Heart right ventricle (tissue), 16 donors: ENCODE results near the gene GALM. TPM values are rescaled to one million over a fixed set of nuclear protein-coding genes. Genes with fewer than 3 reads are reported as not detected.

Experiments
- ATAC-seq, 8 donors: fragments of 200-7000 bp; cut with Tn5 transposase; one replicate each; pipeline ENCODE4 v1.9.1; 2020; ENCODE audit warnings: mild to moderate bottlenecking in 8 of 8, moderate library complexity in 8 of 8, moderate number of reproducible peaks in 1 of 8
- DNase-seq, 2 donors: peaks; one replicate each; pipeline ENCODE4 v3.0.0-alpha.2; 2020
- H3K27ac ChIP-seq, 10 donors: fragments of 200-600 bp; sonication (generic) in 2 of 10; one replicate each; pipeline versions ENCODE4 v1.5.0 to v1.8.0; 2020 to 2022; ENCODE audit warnings: mild to moderate bottlenecking in 3 of 10
- H3K27me3 ChIP-seq, 7 donors: fragments of 200-600 bp; one replicate each; pipeline ENCODE4 v1.8.0; 2021 to 2022; ENCODE audit warnings: mild to moderate bottlenecking in 2 of 7
- H3K36me3 ChIP-seq, 9 donors: fragments of 200-600 bp; sonication (generic) in 1 of 9; one replicate each; pipeline versions ENCODE4 v1.5.0 to v1.8.0; 2020 to 2022; ENCODE audit warnings: mild to moderate bottlenecking in 2 of 9
- H3K4me1 ChIP-seq, 9 donors: fragments of 200-600 bp; sonication (generic) in 1 of 9; one replicate each; pipeline versions ENCODE4 v1.5.0 to v1.8.0; 2020 to 2022; ENCODE audit warnings: mild to moderate bottlenecking in 4 of 9
- H3K4me3 ChIP-seq, 10 donors: fragments of 200-600 bp; sonication (generic) in 2 of 10; one replicate each; pipeline versions ENCODE4 v1.5.0 to v1.8.0; 2020 to 2022; ENCODE audit warnings: mild to moderate bottlenecking in 7 of 10, moderate library complexity in 2 of 10
- H3K9me3 ChIP-seq, 11 donors: fragments of 200-600 bp in 10 of 11; sonication (generic) in 2 of 11; one replicate each; pipeline versions ENCODE4 v1.5.0 to v1.8.0; 2013 to 2022; ENCODE audit warnings: mild to moderate bottlenecking in 2 of 11, control low read depth in 1 of 11, moderate library complexity in 1 of 11
- WGBS, 2 donors: extraction: QIAGEN DNeasy Blood & Tissue Kit; methylation state at CpG; one replicate each; pipeline ENCODE4 v1.1.7; 2013; ENCODE audit warnings: inconsistent platforms in 1 of 2; 5-methylcytosine and 5-hydroxymethylcytosine counted together
- intact Hi-C, 10 donors: fragments of 100-400 bp; cut with DNase I; formaldehyde crosslinking; loops; one replicate each; pipeline versions ENCODE4 v1.11.1 to v1.14.2; 2022
- polyA plus RNA-seq, 2 donors: library from polyadenylated mRNA; stranded (reverse); fragments of 200-250 nt; gene quantifications; one replicate each; pipeline ENCODE4 v1.2.3, GENCODE V29; 2013
- total RNA-seq, 10 donors: library from RNA; stranded (reverse); fragmentation: NEBNext Ultra II Directional in 3 of 10; extraction: Animal tissue kit (Norgen Biotek cat#: 25700) in 3 of 10; gene quantifications; one replicate each; pipeline versions ENCODE4 v1.2.1 to v1.2.4, GENCODE V29; 2021 to 2023
- TF ChIP-seq, protein P1 (sequence below), 9 donors: fragments of 200-600 bp; sonication (generic) in 2 of 9; IDR thresholded peaks; one replicate each; pipeline versions ENCODE4 v1.5.0 to v1.8.0; 2021 to 2022; ENCODE audit warnings: antibody characterized with exemption in 9 of 9, mild to moderate bottlenecking in 5 of 9, moderate library complexity in 1 of 9
- donor health status: Arrhythmogenic right ventricular cardiomyopathy.
- donor health status: ischemic (EF 13 %, LVEDD 7.1; RV severe dilation, severe dysfunction).
- donor health status: healthy with polysubstance abuse.
- donor health status: DM: no; HTN: yes; CAD: no.
- donor health status: DM: no; HTN: no; CAD: no.
- donor health status: ischemic (EF 25% LVEDD 6.9; RV normal size, moderate dysfunction).
- donor health status: ischemic (EF 25% LVEDD 5.7; RV mildly dilated, moderate dysfunction).
- donor health status: healthy.
- donor health status: DM: yes; HTN: yes; CAD: no.
- donor health status: Ischemic cardiomyopathy.
- donor health status: ischemic (EF 35%, LVEDD 5.7; RV mildly dilated, moderate dysfunction).
- donor health status: nonischemic (EF 11% LVEDD 7.7; RV severe dilation, severe dysfunction).
- donor health status: DM: yes; HTN: yes; CAD: no.
- donor health status: PGD.
- donor health status: ischemic (EF 29% LVEDD 5.4; RV normal size, mild dysfunction).
- donor health status: nonischemic (EF 23%, LVEDD 6.1; RV moderate dilation, normal function).

GALM gene
- total and polyA plus RNA-seq, 12 donors = 6.5 to 18.6 (median 11.0) TPM

GRCh38 chr2:38743672-38744398 is 77.9 kb downstream of the GALM start:
- 84% methylated on average over 3 of the region's 3 CpGs for WGBS, 2 donors
- H3K4me3 ChIP-seq = no peak overlapping the region
- DNase-seq (no peak), ATAC-seq (no peak)
- H3K4me1 ChIP-seq = peaks cover 2 to 67% (median 53%) of the 10 kb centered on the region in 9 donors
- peaks cover 0 to 91% (median 49%) of the 10 kb centered on the region in 9 donors for H3K36me3 ChIP-seq
- peak overlapping the region in 2 of 10 donors; percentile 3 to 30 for H3K27ac ChIP-seq
- peaks cover 0 to 6% (median 0%) of the 10 kb centered on the region in 11 donors for H3K9me3 ChIP-seq
- TF ChIP-seq, protein P1, sequence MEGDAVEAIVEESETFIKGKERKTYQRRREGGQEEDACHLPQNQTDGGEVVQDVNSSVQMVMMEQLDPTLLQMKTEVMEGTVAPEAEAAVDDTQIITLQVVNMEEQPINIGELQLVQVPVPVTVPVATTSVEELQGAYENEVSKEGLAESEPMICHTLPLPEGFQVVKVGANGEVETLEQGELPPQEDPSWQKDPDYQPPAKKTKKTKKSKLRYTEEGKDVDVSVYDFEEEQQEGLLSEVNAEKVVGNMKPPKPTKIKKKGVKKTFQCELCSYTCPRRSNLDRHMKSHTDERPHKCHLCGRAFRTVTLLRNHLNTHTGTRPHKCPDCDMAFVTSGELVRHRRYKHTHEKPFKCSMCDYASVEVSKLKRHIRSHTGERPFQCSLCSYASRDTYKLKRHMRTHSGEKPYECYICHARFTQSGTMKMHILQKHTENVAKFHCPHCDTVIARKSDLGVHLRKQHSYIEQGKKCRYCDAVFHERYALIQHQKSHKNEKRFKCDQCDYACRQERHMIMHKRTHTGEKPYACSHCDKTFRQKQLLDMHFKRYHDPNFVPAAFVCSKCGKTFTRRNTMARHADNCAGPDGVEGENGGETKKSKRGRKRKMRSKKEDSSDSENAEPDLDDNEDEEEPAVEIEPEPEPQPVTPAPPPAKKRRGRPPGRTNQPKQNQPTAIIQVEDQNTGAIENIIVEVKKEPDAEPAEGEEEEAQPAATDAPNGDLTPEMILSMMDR (IDR thresholded peaks at IDR 0.05) = no peak
- intact Hi-C loops = loop anchor here in 7 of 10 donors (1.0 to 10.0 kb wide), 8 partner anchors 15 to 429 kb away; no protein-coding TSS in a partner anchor
- H3K27me3 ChIP-seq = no peaks in the 10 kb centered on the region

GRCh38 chr2:38744399-38744780 is 78.5 kb downstream of the GALM start:
- Histone ChIP-seq H3K36me3 (peaks cover 0 to 91% (median 54%) of the 10 kb centered on the region in 9 donors), H3K9me3 (peaks cover 0 to 2% (median 0%) of the 10 kb centered on the region in 11 donors), H3K27ac (peak overlapping the region in 2 of 10 donors; percentile 3 to 30), H3K27me3 (no peaks in the 10 kb centered on the region), H3K4me1 (peaks cover 5 to 73% (median 58%) of the 10 kb centered on the region in 9 donors), H3K4me3 (no peak overlapping the region)
- TF ChIP-seq, protein P1 (IDR thresholded peaks at IDR 0.05) = no peak
- ATAC-seq (no peak), DNase-seq (no peak)
- intact Hi-C loops = loop anchor here in 7 of 10 donors (1.0 to 10.0 kb wide), 8 partner anchors 15 to 430 kb away; no protein-coding TSS in a partner anchor
- 31 to 44% methylated on average over 2 of the region's 2 CpGs for WGBS, 2 donors

- Histone ChIP-seq H3K36me3 (peaks cover 0 to 91% (median 54%) of the 10 kb centered on the region in 9 donors), H3K27ac (no peak overlapping the region), H3K4me1 (peaks cover 8 to 81% (median 64%) of the 10 kb centered on the region in 9 donors), H3K9me3 (no peaks in the 10 kb centered on the region), H3K4me3 (no peak overlapping the region), H3K27me3 (no peaks in the 10 kb centered on the region)
- WGBS, 2 donors = 90 to 92% methylated on average over 9 of the region's 9 CpGs
- TF ChIP-seq, protein P1 (IDR thresholded peaks at IDR 0.05) = no peak
- no peak for ATAC-seq
- intact Hi-C loops = loop anchor here in 3 of 10 donors (2.0 to 10.0 kb wide), 4 partner anchors 16 to 430 kb away; partner anchors contain the start of gene HNRNPLL (in 1 of the 3)
- DNase-seq = no peak
These were observed 79.4 kb downstream of the GALM start for GRCh38 chr2:38745267-38745666.

DNA sequence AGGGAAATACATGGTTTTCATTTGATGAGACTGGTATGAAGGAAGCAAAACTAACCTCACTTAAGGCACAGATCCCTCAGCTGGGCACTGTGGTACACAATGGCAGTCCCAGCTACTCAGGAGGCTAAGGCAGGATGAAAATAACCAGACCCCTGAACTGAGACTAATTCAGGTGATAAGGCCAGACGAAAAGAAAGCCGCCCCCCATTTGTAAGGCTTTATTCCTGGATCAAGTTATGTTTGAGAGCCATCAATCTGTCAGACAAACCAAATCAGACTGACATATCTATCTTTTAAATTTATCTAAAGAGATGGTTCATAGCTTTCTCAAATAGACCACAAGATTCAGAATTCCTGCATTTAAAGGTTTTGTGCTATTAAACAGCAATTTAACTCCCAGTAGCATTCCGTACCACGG is 81.1 kb downstream of the GALM start:
- H3K27ac ChIP-seq = peak overlapping the region in 1 of 10 donors; percentile 2
- no peak overlapping the region for H3K4me3 ChIP-seq
- WGBS, 2 donors = 41 to 52% methylated on average over 4 of the region's 4 CpGs
- H3K36me3 ChIP-seq = peaks cover 0 to 81% (median 54%) of the 10 kb centered on the region in 9 donors
- DNase-seq (no peak), ATAC-seq (no peak)
- intact Hi-C loops = loop anchor here in 2 of 10 donors (5.0 to 10.0 kb wide), 3 partner anchors 145 to 432 kb away; partner anchors contain the start of gene HNRNPLL (in 1 of the 2)
- no peaks in the 10 kb centered on the region for H3K27me3 ChIP-seq
- TF ChIP-seq, protein P1 (IDR thresholded peaks at IDR 0.05) = no peak
- peaks cover 8 to 74% (median 63%) of the 10 kb centered on the region in 9 donors for H3K4me1 ChIP-seq
- H3K9me3 ChIP-seq = no peaks in the 10 kb centered on the region
